ENCODE data around the gene PCDHB14.
"Not testable (repeated sequence)": the region's sequence is repeated elsewhere in the genome, so short reads cannot be mapped to it uniquely, and the experiment has no call there.

The PCDHB14 gene

DNA sequence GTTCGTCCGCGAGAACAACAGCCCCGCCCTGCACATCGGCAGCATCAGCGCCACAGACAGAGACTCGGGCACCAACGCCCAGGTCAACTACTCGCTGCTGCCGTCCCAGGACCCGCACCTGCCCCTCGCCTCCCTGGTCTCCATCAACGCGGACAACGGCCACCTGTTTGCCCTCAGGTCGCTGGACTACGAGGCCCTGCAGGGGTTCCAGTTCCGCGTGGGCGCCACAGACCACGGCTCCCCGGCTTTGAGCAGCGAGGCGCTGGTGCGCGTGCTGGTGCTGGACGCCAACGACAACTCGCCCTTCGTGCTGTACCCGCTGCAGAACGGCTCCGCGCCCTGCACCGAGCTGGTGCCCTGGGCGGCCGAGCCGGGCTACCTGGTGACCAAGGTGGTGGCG is 12.9 kb upstream of the PCDHB14 start:
- not testable (repeated sequence) for DNase-seq (ENCODE audit: low read depth in 3 of 3)

DNA sequence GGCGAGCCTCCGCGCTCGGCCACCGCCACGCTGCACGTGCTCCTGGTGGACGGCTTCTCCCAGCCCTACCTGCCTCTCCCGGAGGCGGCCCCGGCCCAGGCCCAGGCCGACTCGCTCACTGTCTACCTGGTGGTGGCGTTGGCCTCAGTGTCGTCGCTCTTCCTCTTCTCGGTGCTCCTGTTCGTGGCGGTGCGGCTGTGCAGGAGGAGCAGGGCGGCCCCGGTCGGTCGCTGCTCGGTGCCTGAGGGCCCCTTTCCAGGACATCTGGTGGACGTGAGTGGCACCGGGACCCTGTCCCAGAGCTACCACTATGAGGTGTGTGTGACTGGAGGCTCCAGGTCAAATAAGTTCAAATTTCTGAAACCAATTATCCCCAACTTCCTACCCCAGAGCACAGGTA is 12.3 kb upstream of the PCDHB14 start:
- not testable (repeated sequence) for DNase-seq (ENCODE audit: low read depth in 3 of 3)

DNA sequence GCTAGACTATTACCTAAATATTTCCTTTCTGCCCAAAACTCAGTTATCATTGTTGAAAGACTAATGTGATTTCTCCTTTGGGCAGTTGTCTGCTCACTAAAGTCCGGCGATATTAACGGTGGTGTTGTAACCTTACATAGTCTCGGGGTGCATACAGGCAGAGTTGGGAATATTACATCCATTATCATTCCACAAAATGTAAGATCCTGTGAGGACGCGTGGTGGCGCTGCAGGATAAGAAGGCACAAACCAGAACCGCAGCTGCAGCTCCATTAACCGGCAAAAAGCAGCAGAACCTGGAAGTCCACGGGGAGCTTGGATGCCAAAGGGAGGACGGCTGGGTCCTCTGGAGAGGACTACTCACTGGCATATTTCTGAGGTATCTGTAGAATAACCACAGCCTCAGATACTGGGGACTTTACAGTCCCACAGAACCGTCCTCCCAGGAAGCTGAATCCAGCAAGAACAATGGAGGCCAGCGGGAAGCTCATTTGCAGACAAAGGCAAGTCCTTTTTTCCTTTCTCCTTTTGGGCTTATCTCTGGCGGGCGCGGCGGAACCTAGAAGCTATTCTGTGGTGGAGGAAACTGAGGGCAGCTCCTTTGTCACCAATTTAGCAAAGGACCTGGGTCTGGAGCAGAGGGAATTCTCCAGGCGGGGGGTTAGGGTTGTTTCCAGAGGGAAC is 9.3 kb upstream of the PCDHB14 start, which contains the start of gene PCDHB13:
Gene PCDHB13, plus strand, starts transcription at position 264 of the 684 bp plus-strand sequence. Its CDS starts 205 bp downstream, at position 469.
- DNase-seq (ENCODE audit: low read depth in 3 of 3), result not testable (repeated sequence)

DNA sequence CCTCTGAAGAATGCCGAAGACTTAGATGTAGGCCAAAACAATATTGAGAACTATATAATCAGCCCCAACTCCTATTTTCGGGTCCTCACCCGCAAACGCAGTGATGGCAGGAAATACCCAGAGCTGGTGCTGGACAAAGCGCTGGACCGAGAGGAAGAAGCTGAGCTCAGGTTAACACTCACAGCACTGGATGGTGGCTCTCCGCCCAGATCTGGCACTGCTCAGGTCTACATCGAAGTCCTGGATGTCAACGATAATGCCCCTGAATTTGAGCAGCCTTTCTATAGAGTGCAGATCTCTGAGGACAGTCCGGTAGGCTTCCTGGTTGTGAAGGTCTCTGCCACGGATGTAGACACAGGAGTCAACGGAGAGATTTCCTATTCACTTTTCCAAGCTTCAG is 8.6 kb upstream of the PCDHB14 start:
- DNase-seq (ENCODE audit: low read depth in 3 of 3), result not testable (repeated sequence)

DNA sequence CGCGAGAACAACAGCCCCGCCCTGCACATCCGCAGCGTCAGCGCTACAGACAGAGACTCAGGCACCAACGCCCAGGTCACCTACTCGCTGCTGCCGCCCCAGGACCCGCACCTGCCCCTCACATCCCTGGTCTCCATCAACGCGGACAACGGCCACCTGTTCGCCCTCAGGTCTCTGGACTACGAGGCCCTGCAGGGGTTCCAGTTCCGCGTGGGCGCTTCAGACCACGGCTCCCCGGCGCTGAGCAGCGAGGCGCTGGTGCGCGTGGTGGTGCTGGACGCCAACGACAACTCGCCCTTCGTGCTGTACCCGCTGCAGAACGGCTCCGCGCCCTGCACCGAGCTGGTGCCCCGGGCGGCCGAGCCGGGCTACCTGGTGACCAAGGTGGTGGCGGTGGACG is 7.6 kb upstream of the PCDHB14 start:
- DNase-seq (ENCODE audit: low read depth in 3 of 3), result not testable (repeated sequence)

DNA sequence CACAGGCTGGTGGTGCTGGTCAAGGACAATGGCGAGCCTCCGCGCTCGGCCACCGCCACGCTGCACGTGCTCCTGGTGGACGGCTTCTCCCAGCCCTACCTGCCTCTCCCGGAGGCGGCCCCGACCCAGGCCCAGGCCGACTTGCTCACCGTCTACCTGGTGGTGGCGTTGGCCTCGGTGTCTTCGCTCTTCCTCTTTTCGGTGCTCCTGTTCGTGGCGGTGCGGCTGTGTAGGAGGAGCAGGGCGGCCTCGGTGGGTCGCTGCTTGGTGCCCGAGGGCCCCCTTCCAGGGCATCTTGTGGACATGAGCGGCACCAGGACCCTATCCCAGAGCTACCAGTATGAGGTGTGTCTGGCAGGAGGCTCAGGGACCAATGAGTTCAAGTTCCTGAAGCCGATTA is 7.1 kb upstream of the PCDHB14 start:
- not testable (repeated sequence) for DNase-seq (ENCODE audit: low read depth in 3 of 3)

DNA sequence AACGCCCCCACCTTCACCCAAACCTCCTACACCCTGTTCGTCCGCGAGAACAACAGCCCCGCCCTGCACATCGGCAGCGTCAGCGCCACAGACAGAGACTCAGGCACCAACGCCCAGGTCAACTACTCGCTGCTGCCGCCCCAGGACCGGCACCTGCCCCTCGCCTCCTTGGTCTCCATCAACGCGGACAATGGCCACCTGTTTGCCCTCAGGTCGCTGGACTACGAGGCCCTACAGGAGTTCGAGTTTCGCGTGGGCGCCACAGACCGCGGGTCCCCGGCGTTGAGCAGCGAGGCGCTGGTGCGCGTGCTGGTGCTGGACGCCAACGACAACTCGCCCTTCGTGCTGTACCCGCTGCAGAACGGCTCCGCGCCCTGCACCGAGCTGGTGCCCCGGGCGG is 1.7 kb downstream of the PCDHB14 start:
- not testable (repeated sequence) for DNase-seq (ENCODE audit: low read depth in 3 of 3)

DNA sequence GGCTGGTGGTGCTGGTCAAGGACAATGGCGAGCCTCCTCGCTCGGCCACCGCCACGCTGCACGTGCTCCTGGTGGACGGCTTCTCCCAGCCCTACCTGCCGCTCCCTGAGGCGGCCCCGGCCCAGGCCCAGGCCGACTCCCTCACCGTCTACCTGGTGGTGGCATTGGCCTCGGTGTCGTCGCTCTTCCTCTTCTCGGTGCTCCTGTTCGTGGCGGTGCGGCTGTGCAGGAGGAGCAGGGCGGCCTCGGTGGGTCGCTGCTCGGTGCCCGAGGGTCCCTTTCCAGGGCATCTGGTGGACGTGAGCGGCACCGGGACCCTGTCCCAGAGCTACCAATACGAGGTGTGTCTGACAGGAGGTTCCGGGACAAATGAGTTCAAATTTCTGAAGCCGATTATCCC is 2.3 kb downstream of the PCDHB14 start:
- DNase-seq (ENCODE audit: low read depth in 3 of 3), result not testable (repeated sequence)

DNA sequence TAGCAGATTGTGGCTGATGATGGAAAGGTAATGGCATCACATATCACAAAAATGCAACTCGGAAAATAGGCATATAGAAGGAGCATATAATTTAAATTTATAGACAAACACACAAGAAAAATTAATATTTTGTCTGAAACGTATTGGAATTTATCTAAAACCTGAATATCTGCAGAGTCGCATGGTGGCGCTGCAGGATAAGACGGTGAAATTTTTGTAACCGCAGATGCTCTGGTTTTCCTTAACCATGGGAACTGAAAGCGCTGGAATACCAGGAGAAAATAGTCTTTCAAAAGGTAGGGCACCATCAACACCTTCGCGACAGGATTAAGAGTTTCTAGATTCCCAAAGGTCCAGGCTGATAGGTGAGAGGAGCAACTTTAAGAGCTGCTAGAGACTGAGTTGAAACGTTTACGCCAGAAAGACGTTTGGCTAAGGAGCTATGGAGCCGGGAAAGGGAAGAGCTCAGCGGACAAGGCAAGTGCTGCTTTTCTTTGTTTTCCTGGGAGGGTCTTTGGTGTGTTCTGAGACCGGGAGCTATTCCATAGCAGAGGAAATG is 11.0 kb downstream of the PCDHB14 start:
- DNase-seq (ENCODE audit: low read depth in 3 of 3), result no peak

DNA sequence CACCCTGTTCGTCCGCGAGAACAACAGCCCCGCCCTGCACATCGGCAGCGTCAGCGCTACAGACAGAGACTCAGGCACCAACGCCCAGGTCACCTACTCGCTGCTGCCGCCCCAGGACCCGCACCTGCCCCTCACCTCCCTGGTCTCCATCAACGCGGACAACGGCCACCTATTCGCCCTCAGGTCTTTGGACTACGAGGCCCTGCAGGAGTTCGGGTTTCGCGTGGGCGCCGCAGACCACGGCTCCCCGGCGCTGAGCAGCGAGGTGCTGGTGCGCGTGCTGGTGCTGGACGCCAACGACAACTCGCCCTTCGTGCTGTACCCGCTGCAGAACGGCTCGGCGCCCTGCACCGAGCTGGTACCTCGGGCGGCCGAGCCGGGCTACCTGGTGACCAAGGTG is 12.8 kb downstream of the PCDHB14 start:
- DNase-seq (ENCODE audit: low read depth in 3 of 3), result not testable (repeated sequence)

DNA sequence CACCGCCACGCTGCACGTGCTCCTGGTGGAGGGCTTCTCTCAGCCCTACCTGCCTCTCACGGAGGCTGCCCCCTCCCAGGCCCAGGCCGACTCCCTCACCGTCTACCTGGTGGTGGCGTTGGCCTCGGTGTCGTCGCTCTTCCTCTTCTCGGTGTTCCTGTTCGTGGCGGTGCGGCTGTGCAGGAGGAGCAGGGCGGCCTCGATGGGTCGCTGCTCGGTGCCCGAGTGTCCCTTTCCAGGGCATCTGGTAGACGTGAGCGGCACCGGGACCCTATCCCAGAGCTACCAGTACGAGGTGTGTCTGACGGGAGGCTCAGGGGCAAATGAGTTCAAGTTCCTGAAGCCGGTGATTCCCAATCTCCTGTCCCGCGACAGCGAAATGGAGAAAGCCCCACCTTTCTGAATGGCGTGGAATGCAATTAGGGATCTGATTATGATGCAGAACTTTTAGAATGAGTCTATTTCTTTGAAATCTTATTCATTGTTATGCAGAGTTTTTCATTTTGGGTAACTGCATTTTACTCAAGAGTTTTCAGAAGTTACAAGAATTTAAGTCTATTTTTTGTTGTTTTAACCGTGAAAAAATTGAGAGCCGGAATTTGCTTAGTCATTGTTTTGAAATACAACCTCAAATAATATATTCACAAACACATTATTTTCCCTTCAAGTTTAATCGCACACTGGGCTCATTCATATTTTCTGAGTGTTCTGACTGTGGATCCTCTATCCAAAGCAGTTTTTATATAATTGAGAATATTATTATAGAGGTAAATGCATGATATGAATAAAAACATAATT is 13.6 kb downstream of the PCDHB14 start:
- DNase-seq (ENCODE audit: low read depth in 3 of 3), result no peak

DNA sequence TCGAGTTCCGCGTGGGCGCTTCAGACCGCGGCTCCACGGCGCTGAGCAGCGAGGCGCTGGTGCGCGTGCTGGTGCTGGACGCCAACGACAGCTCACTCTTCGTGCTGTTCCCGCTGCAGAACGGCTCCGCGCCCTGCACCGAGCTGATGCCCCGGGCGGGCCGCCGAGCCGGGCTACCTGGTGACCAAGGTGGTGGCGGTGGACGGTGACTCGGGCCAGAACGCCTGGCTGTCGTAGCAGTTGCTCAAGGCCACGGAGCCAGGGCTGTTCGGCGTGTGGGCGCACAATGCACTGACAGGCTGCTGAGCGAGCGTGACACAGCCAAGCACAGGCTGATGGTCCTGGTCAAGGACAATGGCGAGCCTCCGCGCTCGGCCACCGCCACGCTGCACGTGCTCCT is 18.4 kb downstream of the PCDHB14 start:
- no peak for DNase-seq (ENCODE audit: low read depth in 3 of 3)

DNA sequence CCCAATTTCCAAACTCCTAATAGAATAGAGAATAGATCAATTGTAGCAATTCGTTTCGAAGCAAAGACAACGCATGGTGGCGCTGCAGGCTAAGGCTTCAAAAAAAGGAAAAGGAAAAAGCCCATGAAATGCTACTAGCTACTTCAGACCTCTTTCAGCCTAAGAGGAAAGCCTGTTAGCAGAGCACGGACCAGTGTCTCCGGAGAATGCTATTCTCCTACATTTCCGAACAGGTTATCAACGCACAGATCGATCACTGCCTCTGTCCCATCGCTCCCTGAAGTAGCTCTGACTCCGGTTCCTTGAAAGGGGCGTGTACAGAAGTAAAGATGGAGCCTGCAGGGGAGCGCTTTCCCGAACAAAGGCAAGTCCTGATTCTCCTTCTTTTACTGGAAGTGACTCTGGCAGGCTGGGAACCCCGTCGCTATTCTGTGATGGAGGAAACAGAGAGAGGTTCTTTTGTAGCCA is 22.1 kb downstream of the PCDHB14 start, which contains the start of gene PCDHB15:
Gene PCDHB15, plus strand, starts transcription at position 146 of the 468 bp plus-strand sequence. Its CDS starts 184 bp downstream, at position 330.
- no peak for DNase-seq (ENCODE audit: low read depth in 3 of 3)

DNA sequence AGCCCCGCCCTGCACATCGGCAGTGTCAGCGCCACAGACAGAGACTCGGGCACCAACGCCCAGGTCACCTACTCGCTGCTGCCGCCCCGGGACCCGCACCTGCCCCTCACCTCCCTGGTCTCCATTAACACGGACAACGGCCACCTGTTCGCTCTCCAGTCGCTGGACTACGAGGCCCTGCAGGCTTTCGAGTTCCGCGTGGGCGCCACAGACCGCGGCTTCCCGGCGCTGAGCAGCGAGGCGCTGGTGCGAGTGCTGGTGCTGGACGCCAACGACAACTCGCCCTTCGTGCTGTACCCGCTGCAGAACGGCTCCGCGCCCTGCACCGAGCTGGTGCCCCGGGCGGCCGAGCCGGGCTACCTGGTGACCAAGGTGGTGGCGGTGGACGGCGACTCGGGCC is 23.8 kb downstream of the PCDHB14 start:
- not testable (repeated sequence) for DNase-seq (ENCODE audit: low read depth in 3 of 3)

DNA sequence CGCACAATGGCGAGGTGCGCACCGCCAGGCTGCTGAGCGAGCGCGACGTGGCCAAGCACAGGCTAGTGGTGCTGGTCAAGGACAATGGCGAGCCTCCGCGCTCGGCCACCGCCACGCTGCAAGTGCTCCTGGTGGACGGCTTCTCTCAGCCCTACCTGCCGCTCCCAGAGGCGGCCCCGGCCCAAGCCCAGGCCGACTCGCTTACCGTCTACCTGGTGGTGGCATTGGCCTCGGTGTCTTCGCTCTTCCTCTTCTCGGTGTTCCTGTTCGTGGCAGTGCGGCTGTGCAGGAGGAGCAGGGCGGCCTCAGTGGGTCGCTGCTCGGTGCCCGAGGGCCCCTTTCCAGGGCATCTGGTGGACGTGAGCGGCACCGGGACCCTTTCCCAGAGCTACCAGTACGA is 24.3 kb downstream of the PCDHB14 start:
- DNase-seq (ENCODE audit: low read depth in 3 of 3), result not testable (repeated sequence)

DNA sequence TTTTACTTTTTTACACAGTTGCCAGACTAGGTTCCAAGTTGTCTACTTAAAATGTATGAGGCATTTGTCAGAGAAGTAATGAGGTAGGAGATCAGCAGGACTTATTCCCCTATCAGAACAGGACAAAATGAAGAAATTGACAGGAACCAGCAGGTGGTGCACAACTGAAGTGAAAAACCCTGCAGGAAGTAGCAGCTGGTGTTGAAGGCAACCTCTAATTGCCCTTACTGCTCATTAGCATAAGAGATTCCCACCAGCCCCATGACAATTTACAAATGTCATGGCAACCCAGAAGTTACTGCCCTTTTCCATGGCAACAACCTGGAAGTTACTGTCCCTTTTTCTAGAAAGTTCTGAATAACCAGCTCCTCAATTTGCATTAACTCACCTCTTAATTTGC is 27.4 kb downstream of the PCDHB14 start:
- DNase-seq (ENCODE audit: low read depth in 3 of 3), result no peak

DNA sequence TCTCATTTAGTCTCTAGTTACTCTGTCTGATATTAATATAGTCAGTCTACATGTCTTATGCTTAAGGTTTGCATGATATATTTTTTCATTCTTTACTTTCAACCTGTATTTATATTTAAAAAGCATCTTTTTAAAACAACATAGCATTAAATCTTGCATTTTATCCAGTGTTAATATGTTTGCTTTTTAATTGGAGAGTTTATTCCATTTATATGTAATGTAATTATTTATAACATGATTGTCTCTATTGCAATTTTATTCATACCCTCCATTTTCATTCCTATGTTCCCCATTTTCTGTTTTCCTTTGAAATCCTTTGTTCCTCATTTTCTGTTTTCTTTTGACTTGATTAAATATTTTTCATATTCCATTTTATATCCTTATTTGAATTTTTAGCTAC is 35.3 kb downstream of the PCDHB14 start:
- no peak for DNase-seq (ENCODE audit: low read depth in 3 of 3)

DNA sequence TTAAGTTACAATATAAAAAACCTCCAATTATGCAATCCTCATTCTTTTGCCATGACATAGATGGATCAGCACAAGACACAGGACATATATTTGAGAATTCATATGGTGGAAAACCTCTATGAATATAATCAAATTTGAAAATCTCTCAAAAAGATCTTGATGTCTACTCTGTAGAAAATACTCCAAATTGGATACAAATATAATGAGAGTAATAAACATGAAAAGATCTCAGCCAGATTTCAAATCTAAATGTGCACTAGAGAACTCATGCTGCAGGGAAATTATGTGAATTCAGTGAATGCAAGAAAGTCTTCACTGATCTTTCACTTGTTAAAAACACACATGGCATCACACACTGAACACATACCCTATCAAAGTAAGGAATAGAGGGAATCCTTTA is 35.8 kb downstream of the PCDHB14 start:
- no peak for DNase-seq (ENCODE audit: low read depth in 3 of 3)

DNA sequence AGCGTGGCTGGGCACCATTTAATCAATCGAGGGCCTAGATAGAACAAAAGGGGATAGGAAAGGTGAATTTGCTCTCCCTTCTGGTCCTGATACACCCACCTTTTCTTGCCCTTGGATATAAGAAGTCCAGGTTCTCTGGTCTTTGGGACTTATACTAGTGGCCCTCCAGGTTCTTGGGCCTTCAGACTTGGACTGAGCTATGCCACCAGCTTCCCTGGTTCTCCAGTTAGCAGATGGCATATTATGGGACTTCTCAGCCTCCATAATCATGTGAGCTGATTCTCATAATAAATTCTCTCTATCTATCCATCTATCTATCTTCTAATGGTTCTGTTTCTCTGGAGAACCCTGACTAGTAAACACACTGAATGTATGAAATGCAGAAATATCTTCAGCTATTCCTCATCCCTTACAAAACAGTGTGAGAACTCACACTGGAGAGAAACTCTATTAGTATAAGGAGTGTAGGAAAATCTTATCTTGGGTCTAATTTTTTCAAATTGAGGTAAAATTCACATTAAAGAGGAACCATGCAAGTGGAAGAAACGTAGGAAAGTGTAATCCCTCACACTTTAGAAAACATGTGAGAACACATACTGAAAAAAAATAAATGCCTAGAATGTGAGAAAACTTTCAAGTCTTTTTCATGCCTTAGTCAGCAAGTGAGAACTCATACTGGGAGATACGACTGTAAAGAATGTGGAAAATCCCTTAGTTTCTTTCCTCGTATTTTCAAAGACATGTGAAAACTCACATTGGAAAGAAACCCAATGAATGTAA is 37.5 kb downstream of the PCDHB14 start:
- no peak for DNase-seq (ENCODE audit: low read depth in 3 of 3)

DNA sequence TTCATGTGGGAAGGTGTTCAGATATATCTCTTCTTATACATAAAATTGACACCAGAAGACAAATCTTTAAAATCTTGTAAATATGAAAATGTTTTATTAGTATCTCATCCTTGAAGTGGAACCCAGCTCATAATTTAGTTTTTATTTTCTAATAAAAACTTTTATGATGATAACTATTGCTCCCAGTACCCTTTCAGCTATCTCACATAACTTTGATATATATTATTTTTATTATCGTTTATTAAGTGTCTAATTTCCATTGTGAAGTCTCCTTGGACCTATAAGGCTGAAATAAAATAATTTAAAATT is 38.0 kb downstream of the PCDHB14 start:
- DNase-seq (ENCODE audit: low read depth in 3 of 3), result no peak

DNA sequence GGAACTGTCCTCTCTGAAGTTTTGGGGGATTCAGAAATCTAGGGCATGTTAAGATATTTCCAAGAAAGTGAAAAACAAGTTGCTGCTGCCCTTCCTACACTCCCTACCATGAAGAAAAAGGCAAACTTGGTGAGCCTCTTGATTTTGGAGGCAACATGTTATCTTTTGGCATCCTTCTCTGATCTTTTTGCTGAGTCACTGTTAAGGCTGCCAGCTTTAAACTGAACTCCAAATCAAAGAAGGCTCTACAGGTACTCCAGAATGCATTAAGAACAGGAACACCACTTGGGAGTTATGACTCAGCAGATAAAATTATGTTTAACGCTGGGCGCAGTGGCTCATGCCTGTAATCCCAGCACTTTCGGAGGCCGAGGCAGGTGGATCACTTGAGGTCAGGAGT is 46.1 kb downstream of the PCDHB14 start:
- DNase-seq (ENCODE audit: low read depth in 3 of 3), result no peak

DNA sequence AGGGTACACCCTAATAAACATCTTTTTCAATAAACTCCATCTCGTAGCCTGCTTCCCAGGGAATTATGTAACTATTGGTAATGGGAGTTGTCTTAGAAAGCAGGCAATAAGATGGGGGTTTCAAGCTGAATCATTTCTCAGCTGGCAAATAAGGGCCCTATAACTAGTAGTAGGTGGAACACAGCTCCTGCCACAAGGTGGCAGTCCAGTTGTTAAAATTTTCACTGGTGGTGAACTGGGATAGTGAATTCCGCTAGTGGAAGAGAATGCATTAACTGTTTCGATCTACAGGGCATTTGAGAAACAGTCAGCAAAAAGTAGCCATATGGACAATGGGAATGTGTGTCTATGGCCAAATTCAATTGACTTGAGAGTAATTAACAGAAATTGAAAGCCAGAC is 49.8 kb downstream of the PCDHB14 start:
- no peak for DNase-seq (ENCODE audit: low read depth in 3 of 3)

Data from stimulated activated CD4-positive, alpha-beta T cell treated with anti-CD3 and anti-CD28 coated beads, TNF-alpha, amount 100 ng/mL, for 4 hours (primary cell).